HG02973 (cell line): Measurements from ENCODE around the gene RHCG.
"Not testable (repeated sequence)": the region's sequence is repeated elsewhere in the genome, so short reads cannot be mapped to it uniquely, and the experiment has no call there.

Source experiments
- ATAC-seq: cut with Tn5 transposase; IDR thresholded peaks from one replicate; pipeline ENCODE4 v1.9.1; 2021; ENCODE audit warnings: moderate library complexity; ENCODE audit not compliant: unreplicated experiment

Gene RHCG

DNA sequence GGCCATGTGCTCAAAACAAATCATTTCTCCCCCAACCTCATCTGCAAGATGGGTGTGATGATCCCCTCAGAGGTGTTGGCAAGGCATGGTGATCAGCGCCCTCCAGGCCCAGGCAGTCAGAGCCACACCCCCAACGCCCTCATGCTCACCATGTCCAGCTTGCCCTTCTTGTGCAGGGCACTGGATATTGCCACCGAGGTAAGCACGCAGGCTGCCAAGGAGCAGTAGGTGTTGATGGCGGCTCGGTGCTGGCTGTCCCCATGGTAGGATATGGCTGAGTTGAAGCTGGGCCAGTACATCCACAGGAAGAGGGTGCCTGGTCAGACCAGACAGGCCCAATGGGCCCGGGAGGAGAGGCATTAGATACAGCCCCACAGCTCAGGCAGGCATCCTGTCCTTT is 17.2 kb downstream of the RHCG start:
- ATAC-seq: no peak

DNA sequence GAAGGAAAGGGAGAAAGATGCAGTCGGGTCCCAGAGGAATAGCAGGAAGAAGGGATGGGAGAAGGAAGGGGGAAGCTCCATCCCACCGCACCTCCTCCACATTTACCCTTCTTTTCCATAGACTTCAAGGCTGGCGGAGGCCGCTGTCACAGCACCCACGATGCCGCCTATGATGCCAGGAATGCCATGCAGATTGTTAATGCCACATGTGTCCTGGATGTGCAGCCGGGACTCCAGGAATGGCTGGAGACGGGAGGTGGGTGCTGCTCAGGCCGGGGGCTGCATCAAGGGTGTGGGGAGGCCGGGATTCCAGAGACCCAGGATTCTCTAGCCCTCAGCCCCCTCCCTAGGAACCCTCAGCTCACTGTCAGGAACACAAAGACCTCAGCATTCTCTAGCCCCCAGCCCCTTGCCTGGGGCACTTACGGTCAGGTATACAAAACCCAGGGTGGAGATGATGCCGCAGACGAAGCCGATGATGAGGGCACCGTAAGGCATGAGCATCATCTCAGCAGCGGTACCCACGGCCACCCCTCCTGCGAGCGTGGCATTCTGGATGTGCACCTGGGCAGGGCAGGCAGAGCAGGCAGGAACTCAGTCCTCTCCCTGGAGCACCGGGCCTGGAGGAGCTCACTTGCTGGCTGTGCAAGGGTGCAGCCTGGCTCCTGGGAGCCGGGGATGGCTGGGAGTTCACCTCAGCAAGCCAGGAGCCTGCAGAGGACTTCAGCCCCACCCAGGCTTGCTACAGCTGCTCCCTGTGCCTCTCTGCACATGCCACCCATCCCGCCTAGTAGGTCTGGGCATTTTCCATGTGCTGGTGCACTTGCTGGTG is 18.8 kb downstream of the RHCG start:
- ATAC-seq: no peak

DNA sequence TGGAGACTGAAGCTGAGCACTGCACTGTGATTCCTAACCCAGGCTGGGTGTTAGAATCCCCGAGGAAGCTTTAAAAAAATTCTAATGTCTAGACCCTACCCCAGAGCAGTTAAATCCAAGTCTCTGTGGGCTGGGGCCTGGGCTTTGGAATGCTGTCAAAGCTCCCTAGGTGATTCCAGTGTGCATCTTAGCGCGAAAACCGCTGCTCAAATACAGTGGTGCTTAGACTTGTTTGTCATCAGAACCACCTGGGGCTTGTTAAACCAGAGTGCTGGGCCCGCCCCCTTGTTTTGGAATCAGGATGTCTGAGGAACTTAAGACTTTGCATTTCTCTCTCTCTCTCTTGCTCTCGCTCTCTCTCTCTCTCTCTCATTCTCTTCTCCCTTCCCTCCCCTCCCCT is 20.7 kb downstream of the RHCG start:
- ATAC-seq: no peak

DNA sequence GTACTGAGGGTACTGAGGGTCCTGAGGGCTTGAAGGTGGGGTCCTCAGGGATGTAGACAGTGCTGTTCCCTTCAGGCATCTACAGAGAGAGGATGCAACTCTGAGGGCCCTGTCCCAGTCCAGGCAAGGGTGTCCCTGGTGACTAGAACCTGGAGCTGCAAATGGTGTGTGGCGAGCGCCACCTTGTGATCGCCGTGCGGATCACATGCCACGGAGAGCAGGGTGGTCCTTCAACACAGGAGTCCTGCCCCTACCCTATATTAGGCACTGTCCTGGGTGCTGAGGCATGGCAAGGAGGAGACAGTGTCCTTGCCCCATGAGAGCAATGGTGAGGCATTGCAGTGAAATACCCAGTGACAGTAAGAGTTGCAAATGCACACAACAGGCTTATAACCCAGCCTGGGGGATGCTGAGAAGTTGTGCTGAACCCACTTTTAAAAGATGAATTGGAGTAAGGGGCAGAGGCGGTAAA is 23.6 kb downstream of the RHCG start:
- ATAC-seq: no peak

DNA sequence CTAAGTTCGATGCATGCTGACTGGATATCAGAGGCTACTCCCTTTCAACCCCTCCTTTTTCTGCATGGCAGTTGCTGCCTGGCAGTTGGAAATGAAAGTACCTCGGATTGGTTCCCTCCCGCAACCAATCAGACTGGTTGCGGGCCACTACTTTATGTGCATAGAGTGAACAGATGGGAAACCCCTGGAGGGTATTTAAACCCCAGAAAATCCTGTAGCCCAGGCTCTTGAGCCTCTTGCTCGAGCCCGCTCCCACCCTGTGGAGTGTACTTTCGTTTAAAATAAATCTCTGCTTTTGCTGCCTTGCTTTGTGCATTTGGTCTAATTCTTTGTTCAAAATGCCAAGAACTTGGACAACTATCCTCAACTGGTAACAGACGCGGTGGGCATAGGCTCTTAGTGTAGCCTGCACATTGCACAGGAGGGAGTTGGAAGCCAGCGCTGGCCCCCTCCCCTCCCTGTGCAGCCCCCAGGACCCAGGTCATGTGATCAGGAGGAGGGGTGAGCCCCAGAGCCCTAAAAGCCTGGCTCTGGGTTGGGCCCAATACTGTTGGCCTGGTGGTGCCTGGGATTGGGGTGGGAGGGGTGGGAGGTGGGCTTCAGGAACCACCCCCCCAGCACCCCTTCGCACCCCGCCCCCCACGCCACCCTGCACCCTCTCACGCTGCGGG is 26.8 kb downstream of the RHCG start:
- ATAC-seq: no peak

DNA sequence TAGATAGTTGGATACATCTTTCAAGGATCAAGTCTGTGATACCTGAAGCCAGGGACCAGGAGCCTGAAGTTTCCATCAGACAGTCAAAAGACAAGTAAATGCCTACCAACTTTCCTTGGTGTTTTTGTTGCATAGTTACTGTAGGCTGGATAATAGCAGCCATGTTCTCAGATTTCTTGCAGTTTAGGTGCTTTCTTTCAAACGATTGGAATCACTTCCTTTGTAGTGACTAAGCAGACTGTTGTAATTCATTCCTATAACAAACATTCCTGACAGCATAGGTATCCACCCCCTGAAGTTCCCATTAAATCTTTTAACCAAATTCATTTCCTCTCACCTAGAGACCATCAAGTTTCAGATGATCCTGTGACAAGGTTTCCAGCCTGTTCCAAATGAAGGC is 27.6 kb downstream of the RHCG start:
- not testable (repeated sequence) for ATAC-seq

DNA sequence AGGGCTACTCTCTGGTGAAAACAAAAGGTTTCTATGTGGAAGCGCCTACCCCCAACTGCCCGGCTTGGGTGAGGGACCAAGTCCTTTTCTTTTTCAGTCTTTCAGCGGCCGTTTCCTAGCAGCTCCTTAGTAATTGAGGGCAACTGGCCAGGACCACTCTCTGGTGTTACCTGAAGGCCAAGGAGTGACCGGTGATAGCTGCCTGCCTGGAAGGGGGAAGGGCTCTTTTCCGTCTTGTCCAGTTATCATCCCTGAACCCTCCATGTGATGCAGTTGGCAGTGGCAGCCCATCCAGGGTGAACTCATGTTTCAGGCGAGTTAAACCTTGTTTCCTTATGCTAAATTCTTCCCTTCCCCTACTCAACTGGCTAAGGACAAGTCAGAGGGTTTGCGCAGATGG is 33.3 kb downstream of the RHCG start:
- ATAC-seq: no peak

DNA sequence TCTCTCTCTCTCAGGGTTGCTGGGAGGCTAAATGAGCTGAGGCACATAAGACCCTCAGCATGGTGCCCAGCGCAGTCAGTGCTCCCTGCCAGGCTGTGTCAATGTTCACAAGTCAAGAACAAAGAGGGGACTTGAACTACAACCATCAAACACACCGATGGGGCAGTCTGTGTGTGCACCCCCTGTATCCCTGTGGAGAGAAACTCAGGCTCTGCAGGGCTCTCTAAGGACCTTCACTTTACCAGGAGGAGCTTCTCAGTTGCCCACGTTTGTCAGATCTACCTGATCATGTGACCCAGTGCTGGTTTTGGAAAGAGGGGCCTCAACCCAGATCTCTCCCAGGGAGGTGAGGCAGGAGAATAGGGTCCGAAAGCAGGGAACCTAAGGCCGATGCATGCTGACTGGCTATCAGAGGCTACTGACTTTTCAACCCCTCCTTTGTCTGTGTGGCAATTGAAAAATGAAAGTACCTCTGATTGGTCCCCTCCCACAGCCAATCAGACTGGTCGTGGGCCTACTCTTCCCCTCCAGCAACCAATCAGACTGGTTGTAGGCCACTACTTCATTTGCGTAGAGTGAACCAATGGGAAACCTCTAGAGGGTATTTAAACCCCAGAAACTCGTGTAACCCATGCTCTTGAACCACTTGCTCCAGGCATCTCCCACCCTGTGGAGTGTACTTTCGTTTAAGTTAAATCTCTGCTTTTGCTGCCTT is 34.0 kb downstream of the RHCG start:
- ATAC-seq: no peak

DNA sequence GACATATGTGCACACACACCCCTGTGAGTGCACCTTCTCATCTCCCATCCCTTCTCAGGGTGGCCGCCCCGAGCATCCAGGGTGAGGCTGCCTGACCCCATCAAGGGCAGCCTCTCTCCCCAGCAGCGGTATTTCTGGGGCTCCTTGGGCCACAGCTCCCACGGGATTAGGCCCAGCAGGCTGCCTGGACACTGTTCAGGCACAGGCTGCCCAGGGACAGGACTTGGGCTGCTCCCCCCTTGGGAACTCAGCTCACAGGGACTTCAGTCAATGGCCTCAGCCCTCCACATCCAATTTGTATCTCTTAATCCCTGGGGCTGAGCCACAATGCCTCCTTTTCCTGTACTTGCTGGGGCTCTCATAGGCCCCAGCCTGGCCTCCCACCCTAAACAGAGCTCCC is 35.0 kb downstream of the RHCG start:
- ATAC-seq: no peak

DNA sequence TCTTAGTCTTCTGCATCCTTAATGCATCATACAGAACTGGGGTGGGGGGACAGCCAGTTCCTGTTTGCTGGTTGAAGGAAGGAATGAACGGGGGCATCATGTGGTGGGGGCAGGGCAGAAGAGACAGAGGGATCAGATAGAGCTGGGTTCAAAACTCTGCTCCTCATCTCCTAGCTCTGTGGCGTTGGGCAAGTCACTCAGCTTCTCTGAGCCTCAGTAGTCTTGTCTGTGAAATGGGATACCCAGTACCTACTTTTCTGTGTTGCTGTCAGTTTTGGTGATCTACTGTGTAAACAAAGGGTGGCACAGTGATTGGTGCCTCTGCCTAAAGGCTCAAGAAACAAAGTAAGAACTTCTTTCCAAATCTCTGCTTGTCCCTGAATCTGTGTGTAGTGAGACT is 36.3 kb downstream of the RHCG start:
- ATAC-seq: no peak

DNA sequence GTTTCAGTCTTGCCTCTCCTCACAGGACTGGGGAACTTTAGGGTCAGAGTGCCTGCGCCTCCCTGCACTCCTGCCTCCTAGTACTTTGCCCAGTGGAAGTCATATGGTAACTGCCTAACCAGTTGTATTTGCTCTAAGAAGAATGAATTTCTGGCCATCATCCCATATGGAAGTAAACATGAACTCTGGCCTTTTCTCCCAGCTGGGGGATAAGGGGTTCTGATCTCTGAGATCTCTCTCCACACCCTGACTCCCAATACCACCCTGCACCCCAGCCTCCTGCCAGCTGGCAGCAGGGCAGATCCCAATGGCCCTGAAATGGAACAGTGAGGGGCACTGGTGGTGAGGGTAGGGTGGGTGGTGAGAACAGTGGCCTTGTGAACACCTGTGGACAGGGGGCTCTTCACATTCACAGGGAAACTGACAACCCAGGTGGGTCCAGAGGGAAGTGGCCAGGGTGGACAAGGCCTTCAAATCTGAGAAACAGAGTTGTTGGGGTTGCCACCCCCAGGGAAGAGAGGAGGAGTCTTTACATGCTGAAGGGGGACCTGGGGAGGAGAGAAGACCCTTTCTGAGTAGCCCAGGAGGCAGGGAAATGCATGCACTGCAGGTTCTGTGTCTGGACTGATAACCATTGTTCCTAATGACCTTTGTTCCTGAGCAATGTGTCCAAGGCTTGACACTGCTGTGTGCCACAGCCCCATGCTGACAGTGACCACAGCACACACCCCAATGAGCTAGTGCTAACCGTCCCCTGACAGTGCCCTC is 36.9 kb downstream of the RHCG start:
- ATAC-seq: no peak

DNA sequence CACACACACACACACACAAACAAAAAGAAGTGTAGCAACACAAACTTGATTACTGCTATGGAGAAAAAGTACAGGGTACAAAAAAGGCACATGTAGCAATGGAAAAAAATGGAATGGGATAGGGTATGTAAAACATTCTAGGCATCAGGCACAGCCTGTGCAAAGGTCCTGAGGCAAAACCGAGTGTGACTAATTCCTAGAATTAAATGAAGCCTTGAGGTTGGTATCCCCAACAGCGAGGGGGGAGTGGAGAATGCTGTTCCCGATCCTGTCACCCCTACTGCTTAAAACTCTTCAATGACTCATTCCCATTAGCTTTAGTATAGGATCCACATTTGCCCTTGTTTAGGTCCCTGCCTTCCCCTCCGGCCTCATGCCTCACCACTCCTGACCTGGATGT is 37.9 kb downstream of the RHCG start:
- no peak for ATAC-seq

DNA sequence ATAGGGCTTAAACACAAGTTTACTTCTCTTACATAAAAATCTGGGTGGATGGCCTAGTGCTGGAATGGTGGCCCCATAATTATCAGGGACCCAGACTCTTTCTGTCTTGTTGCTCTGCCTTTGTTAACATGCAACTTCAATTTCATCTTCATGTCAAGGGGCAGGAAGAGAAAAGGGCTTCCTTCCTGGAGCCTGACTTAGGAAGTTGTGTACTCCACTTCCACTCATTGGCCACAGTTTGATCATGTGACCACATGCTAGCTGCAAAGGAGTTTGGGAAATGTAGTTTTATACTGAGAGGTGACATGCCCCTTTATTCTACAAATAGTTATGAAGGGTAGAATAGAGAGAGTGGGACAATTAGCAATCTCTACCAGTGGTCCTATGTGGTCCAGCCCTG is 39.3 kb downstream of the RHCG start:
- no peak for ATAC-seq

DNA sequence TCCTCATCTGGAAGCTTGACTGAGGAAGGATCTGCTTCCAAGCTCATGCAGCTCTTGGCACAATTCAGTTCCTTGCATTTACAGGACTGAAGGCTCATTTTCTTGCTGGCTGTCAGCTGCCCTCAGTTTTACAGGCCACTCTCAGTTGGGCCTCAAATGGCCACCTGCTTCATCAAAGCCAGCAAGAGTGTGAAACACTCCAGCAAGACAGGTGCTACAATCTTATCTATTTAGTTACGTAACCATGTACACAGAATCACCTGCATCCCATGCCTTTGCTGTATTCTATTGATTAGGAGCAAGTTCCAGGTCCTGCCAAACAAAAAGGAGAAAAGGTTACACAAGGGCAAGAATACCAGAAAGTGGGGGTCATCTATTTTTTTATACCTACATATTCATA is 40.8 kb downstream of the RHCG start:
- no peak for ATAC-seq

DNA sequence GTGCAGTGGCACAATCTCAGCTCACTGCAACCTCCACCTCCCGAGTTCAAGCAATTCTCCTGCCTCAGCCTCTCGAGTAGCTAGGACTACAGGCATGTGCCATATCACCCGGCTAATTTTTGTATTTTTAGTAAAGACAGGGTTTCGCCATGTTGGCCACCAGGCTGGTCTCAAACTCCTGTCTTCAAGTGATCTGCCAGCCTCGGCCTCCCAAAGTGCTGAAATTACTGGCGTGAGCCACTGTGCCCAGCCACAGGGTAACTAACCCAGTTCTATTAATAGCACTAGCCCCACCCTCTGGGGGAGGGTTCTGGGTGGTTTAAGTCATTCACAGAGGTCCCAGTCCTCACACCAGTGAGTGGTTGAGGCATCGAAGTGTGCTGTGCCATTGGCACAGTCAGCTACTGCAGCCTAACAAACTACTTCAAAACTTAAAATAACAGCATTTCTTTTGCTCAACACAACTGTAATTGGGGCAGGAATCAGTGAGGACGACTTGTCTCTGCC is 44.0 kb downstream of the RHCG start:
- no peak for ATAC-seq

DNA sequence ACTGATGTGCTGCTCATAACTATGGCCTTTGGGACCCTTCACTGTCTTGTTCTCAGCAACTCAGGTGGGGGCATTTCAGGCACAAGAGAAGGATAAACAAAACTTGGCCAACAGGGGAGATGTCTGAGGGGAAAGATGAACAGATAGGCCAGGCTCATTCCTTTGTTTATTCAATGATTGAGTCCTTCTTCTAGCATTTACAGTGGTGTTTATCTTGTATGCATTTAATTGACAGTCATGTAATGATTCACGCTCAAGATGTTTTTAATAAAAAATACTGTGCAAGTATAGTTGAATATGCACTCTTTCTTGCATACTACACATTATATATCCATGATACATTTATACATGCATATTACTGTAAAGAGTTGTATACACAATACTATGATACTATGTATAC is 44.5 kb downstream of the RHCG start:
- ATAC-seq: no peak

DNA sequence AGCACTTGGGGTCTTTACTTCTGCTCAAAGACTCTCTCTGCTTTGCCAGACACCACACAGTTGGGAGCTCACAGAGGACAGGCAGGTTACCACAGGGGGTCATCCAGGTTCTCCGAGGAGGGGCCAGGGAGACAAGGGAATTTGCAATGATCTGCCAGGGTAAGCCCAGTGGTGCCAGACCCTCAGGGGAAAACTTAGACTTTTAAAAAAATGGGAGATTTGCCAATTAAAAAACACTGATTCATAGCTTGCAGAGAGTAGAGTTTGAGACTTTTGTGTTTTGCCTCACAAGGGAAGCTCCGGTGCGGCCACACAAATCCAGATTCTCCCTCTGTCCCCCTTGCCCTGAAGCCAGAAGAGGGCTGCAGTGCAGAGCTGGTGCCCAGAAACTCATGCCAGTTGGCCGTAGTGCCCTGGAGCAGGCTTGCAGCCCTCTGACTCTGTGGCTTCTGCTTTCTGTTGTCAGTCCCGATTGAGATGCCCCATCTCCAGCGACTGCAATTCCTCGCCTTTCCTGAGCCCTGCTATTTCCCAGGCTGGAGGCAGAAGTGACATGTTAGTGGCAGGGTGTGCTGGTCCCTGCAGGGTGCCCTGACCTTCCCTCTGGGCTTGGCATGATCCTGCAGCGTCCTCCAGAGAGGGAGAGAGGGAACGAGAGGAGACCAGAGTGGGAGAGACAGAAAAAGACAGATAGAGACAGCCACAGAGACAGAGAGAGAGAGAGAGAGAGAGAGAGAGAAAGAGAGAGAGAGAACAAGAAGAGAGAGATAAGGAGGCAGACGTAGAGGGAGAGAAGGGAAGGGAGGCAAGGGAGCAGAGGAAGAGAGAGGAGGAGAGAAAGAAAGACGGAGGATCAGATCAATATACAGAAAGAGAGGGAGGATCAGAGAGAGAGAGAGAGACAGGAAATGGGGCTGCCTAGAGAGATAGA is 46.0 kb downstream of the RHCG start:
- no peak for ATAC-seq

DNA sequence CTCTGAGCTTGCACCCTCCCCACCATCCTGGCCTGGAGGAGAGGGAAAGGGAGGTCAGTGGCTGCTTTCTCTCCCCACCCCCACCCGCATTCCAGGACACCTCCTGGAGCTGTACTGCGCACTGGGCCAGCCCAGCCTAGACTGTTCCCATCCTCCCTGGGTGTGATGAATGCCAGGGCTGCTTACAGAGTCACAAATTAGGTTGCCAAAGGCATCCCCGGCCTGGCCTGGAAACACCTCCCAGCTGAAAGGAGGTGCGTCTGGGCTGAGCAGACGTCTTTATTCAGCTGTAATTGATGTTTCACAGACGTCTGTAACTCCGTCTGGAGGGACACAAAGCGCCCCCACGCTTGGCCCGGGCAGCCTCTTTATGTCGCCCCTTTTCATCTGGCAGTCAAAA is 47.6 kb downstream of the RHCG start:
- ATAC-seq: no peak

DNA sequence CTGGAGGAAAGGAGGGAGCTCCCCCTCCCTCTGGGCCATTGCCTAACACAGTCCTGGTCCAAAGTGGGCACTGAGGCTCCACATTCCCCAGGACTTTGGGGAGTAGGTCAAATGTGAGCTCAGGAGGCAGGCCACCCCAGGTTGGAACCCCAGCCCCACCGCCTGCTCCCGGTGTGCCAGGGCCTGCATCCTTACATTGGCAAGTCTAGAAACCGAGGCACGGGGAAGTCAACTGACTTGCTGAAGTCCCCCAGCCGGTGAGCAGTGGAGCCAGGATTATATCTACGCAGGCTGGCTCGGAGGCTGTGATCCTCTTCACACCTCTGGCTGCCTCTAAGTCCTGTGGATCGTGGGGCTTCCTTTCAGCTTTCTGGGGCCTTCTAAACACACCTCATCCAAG is 48.7 kb downstream of the RHCG start:
- ATAC-seq: no peak
